IgD-negative memory B cell (primary cell): ENCODE results near the gene RNF13. TPM values are rescaled to one million over a fixed set of nuclear protein-coding genes. Genes with fewer than 3 reads are reported as not detected.
"Not testable (repeated sequence)": the region's sequence is repeated elsewhere in the genome, so short reads cannot be mapped to it uniquely, and the experiment has no call there.

Experiments used
- H3K27ac Mint-ChIP-seq, 3 donors: one replicate each; pipeline ENCODE4 v1.8.0; 2020 to 2022; ENCODE audit warnings: mild to moderate bottlenecking in 3 of 3, mixed read lengths in 3 of 3, moderate library complexity in 1 of 3
- H3K27me3 Mint-ChIP-seq: one replicate; pipeline ENCODE4 v1.8.0; 2021; ENCODE audit warnings: mixed read lengths
- H3K36me3 Mint-ChIP-seq: one replicate; pipeline ENCODE4 v1.8.0; 2020; ENCODE audit warnings: mild to moderate bottlenecking, mixed read lengths
- H3K4me1 Mint-ChIP-seq, 3 donors: one replicate each; pipeline ENCODE4 v1.8.0; 2020 to 2022; ENCODE audit warnings: mixed read lengths in 3 of 3, mild to moderate bottlenecking in 1 of 3
- H3K4me3 Mint-ChIP-seq, 4 donors: one replicate each; pipeline ENCODE4 v1.8.0; 2020 to 2022; ENCODE audit warnings: mild to moderate bottlenecking in 4 of 4, mixed read lengths in 4 of 4, moderate library complexity in 3 of 4
- H3K9me3 Mint-ChIP-seq, 3 donors: one replicate each; pipeline ENCODE4 v1.8.0; 2020 to 2021; ENCODE audit warnings: mixed read lengths in 3 of 3, mild to moderate bottlenecking in 1 of 3
- polyA plus RNA-seq: library from polyadenylated mRNA; unstranded; fragments of 300-500 nt; fragmentation: Illumina TruSeq; gene quantifications from one replicate; pipeline ENCODE4 v1.2.3, GENCODE V29; 2021

The RNF13 gene
- polyA plus RNA-seq, 1 donor from 2014 or later: 121 TPM

DNA sequence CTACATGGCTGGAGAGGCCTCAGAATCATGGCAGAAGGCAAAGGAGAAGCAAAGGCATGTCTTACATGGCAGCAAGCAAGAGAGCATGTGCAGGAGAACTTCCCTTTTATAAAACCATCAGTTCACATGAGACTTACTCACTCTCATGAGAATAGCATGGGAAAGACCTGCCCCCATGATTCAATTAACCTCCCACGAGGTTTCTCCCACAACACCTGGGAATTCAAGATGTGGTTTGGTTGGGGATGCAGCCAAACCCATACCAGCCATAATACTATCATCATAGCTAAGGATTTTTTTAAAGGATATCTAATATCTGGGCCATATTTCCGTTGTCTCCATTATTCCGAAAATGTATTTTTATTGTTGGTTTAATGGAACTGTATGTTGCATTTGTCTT, 26.5 kb downstream of the RNF13 start:
- H3K4me3 Mint-ChIP-seq, H3K27me3 Mint-ChIP-seq, H3K9me3 Mint-ChIP-seq, H3K27ac Mint-ChIP-seq: not testable (repeated sequence)
- Mint-ChIP-seq H3K4me1 (peaks cover 19 to 34% (median 30%) of the 10 kb centered on the region in 3 donors), H3K36me3 (peaks cover 17% of the 10 kb centered on the region)

DNA sequence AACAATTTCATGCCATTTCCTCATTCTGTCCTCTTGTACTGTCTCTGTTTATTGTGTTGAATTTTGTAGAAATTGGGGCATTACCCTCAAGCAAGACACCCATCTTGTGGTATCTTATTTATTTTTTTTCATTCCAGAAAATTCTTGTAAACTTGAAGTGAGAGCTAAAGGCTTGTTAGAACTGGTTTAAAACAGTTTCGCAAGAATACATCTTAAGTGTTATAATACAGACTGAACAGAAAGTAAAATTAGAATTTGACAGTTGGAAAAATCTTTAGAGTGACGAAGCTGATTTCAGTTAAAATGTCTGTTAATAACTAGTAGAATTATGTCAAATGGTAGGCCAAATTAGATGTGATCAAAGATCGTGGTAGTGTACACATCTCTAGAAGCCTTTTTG, 26.9 kb downstream of the RNF13 start:
- peaks cover 16% of the 10 kb centered on the region for H3K36me3 Mint-ChIP-seq
- H3K4me1 Mint-ChIP-seq: peaks cover 21 to 34% (median 32%) of the 10 kb centered on the region in 3 donors
- no peak overlapping the region for H3K4me3 Mint-ChIP-seq
- H3K9me3 Mint-ChIP-seq: peaks cover 5 to 7% (median 7%) of the 10 kb centered on the region in 3 donors
- H3K27ac Mint-ChIP-seq: no peak overlapping the region
- H3K27me3 Mint-ChIP-seq: no peaks in the 10 kb centered on the region

DNA sequence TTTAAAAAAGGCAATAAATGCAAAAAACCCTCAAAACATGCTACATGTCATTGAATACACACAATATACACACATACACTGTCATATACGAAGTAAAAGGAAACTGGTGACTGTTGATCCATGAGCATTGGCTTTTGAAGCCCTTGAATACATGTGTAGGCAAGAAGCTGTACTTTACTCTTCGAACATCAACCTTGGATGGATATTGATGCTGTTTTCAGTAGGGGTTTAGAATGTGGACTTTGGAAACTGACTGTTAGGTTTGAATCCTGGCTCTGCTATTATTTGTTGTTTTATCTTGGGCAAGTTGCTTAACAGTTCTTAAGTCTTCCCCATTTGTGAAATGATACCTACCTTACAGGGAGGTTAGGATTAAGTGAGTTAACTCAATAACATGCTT, 30.5 kb downstream of the RNF13 start:
- no peak overlapping the region for H3K27ac Mint-ChIP-seq
- peaks cover 16% of the 10 kb centered on the region for H3K36me3 Mint-ChIP-seq
- peaks cover 0 to 4% (median 4%) of the 10 kb centered on the region in 3 donors for H3K9me3 Mint-ChIP-seq
- H3K4me1 Mint-ChIP-seq: peaks cover 24 to 43% (median 37%) of the 10 kb centered on the region in 3 donors
- H3K27me3 Mint-ChIP-seq: no peaks in the 10 kb centered on the region
- H3K4me3 Mint-ChIP-seq: no peak overlapping the region

DNA sequence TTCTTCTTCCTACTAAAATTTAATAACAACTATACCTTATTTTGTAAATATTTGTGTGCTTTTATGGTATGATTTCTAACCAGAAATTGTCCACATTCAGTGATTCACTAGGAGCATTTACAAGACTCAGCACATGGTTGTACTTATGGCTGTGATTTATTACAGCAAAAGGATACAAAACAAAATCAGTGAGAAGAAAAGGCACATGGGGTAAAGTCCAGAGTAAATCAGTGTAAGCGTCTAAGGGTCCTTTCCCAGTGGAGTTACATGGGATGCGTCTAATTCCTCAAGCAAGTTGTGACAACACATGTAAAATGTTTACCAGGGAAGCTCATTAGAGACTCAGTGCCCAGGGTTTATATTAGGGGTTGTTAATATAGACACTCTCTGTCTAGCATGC, 31.1 kb downstream of the RNF13 start:
- H3K27ac Mint-ChIP-seq: no peak overlapping the region
- no peaks in the 10 kb centered on the region for H3K27me3 Mint-ChIP-seq
- H3K4me3 Mint-ChIP-seq: no peak overlapping the region
- peaks cover 25 to 44% (median 37%) of the 10 kb centered on the region in 3 donors for H3K4me1 Mint-ChIP-seq
- peaks cover 17% of the 10 kb centered on the region for H3K36me3 Mint-ChIP-seq
- H3K9me3 Mint-ChIP-seq: peaks cover 0 to 4% (median 4%) of the 10 kb centered on the region in 3 donors

DNA sequence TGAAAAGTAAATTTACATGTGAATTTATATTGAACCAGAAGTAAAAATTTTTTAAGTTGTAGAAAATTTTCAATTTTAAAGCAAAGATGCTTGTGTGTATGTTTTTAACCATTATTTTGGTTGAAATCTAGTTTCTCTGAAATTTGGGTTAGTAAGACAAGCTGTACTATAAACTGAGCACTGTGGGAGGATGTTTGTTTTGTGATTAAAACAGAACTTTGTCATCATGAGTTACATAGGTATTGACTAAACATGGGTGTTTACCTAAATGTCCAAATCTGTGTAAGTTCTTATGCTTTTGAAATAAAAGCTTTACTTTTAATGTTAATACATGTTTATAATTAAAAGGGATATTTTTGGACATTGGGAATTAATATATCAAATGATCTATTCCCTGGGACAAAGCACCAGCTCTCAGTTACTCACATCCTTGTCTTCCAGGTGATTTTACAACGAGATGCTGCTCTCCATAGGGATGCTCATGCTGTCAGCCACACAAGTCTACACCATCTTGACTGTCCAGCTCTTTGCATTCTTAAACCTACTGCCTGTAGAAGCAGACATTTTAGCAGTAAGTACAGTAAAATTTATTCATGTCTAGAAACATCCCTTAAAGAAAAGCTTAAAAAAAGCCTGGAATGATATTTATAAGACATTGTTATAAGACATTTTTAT, 32.7 kb downstream of the RNF13 start:
- no peak overlapping the region for H3K4me3 Mint-ChIP-seq
- no peaks in the 10 kb centered on the region for H3K27me3 Mint-ChIP-seq
- H3K27ac Mint-ChIP-seq: no peak overlapping the region
- peaks cover 19 to 34% (median 28%) of the 10 kb centered on the region in 3 donors for H3K4me1 Mint-ChIP-seq
- peaks cover 0 to 1% (median 0%) of the 10 kb centered on the region in 3 donors for H3K9me3 Mint-ChIP-seq
- H3K36me3 Mint-ChIP-seq: peaks cover 14% of the 10 kb centered on the region

DNA sequence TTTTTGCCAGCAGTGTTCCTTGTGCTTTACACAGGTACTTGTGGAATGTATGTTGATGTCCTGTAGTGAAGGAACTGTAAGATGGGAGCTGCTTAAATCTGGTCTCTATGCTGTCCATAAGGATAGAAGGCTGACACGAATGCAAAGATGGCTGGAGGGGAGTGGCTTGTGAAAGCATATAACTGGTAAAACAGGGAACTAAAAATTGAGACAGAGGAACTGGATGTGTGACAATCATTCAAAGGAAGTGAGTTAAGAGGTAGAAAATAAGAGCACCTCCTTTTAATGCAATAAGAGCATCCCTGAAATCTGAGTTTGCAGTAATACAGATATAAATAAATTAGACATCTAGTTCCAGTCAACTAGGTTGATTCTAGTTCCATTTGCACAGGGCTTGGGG, 35.2 kb downstream of the RNF13 start:
- Mint-ChIP-seq H3K27me3 (no peaks in the 10 kb centered on the region), H3K4me1 (peaks cover 16 to 29% (median 17%) of the 10 kb centered on the region in 3 donors), H3K36me3 (peaks cover 21% of the 10 kb centered on the region), H3K9me3 (peaks cover 0 to 1% (median 0%) of the 10 kb centered on the region in 3 donors), H3K4me3 (no peak overlapping the region), H3K27ac (no peak overlapping the region)

DNA sequence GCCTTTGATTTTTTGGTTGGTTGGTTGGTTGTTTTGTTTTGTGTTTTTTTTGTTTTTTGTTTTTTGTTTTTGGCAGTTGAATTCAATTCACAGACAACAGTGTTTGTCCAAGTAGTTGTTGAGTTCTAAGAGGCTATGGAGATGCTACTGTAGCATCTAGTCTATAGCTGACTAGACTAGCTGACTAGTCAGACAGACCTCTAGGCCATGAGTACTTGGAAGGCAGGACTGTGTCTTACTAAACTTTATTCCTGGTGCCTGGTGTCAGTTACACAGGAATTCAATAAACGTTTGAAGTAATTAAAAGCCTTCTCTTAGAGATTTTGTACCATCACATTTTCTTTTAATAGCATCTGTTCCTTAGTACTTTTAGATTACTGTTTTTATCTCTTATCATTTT, 35.7 kb downstream of the RNF13 start:
- Mint-ChIP-seq H3K4me3 (peak overlapping the region in 1 of 4 donors; percentile 69), H3K36me3 (peaks cover 20% of the 10 kb centered on the region), H3K27ac (no peak overlapping the region), H3K4me1 (peaks cover 14 to 26% (median 18%) of the 10 kb centered on the region in 3 donors), H3K9me3 (peaks cover 0 to 1% (median 0%) of the 10 kb centered on the region in 3 donors), H3K27me3 (no peaks in the 10 kb centered on the region)

DNA sequence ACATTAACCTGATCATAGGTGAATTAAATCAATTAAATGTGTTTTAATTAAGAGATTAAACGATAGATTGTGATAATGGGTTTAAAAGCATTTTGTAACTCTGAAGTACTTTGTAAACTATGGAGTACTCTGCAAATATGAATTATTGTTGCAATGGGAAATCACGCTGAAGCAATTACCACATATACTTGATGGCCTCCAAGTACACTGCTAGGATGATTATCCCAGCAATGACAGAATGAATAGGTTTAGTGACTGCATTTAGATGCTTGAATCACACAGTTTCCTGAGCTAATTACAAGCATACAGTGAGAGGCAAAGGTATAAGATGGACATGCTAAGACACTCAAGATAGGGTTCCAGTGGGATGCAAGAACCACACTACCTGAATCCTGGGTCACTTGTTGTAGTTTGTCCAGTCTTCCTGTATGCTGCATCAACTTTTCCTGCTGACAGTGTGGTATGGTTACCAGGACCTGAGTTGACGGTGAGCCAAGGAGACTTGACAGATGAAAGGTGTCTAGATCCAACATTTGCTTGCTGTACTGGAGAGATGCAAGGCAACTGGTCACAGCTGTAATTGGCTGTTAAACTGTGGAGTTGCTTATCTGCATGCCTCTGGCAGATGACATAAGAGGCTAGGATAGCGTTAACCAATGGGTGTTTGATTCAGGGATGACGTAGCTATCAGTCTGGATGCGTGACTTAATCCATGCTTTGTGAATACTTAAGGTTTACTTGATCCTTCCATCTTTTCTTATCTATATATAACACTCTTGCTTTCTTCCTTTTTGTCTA, 38.0 kb downstream of the RNF13 start:
- H3K27me3 Mint-ChIP-seq: no peaks in the 10 kb centered on the region
- H3K4me1 Mint-ChIP-seq: peaks cover 12 to 22% (median 14%) of the 10 kb centered on the region in 3 donors
- peaks cover 0 to 1% (median 0%) of the 10 kb centered on the region in 3 donors for H3K9me3 Mint-ChIP-seq
- H3K4me3 Mint-ChIP-seq: no peak overlapping the region
- peaks cover 23% of the 10 kb centered on the region for H3K36me3 Mint-ChIP-seq
- H3K27ac Mint-ChIP-seq: peak overlapping the region in 1 of 3 donors; percentile 2

DNA sequence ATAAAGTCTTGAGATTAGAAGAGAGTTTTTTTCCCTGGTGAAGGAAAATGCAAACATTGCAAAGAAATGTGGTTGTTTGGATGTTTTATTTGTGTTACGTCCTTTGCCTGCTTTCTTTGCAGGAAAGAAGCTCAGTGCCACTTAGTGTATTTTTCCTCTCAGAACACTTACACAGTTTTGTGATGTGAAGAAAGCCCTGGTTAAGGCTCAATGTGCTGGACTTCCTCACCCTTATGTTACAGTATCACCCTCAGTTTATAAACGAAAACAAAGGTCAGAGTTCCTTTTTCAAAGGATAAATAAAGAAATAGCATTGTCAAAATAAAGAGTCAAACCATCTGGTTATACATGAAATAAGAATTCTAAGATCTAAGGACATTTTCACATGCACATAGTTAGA, 45.9 kb downstream of the RNF13 start:
- Mint-ChIP-seq H3K27me3 (no peaks in the 10 kb centered on the region), H3K4me1 (peaks cover 1 to 16% (median 4%) of the 10 kb centered on the region in 3 donors), H3K27ac (no peak overlapping the region), H3K9me3 (no peaks in the 10 kb centered on the region), H3K36me3 (peaks cover 14% of the 10 kb centered on the region), H3K4me3 (no peak overlapping the region)

DNA sequence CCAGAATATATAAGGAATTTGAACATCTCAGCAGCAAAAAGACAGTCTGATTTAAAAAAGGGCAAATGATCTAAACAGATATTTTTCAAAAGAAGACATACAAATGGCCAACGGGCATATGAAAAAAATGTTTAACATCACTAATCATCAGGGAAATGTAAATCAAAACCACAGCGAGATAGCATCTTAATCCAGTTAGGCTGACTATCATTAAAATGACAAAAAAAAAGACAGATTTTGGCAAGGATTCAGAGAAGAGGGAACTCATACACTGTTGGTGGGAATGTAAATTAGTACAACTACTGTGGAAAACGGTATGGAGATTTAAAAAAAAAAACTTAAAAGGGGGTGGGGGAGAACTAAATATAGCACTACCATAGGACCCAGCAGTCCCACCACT, 47.9 kb downstream of the RNF13 start:
- peaks cover 0 to 3% (median 2%) of the 10 kb centered on the region in 3 donors for H3K9me3 Mint-ChIP-seq
- no peak overlapping the region for H3K4me3 Mint-ChIP-seq
- H3K27ac Mint-ChIP-seq: no peak overlapping the region
- peaks cover 0 to 16% (median 5%) of the 10 kb centered on the region in 3 donors for H3K4me1 Mint-ChIP-seq
- no peaks in the 10 kb centered on the region for H3K27me3 Mint-ChIP-seq
- H3K36me3 Mint-ChIP-seq: peaks cover 20% of the 10 kb centered on the region

DNA sequence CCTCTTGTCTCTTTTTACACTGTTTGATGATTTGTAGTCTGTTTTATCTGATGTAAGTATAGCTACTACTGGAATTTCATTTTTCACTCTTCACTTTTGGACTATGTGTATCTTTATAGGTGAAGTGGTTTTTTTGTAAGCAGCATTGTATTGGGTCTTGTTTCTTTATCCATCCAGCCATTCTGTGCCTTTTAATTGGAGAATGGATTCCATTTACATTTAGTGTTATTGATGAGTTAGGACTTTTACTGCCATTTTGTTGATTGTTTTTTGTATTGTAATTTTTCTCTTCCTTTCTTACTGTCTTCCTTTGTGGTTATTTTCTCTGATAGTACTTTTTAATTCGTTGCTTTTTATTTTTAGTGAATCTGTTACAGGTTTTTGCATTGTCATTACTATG, 54.5 kb downstream of the RNF13 start:
- H3K9me3 Mint-ChIP-seq: peaks cover 7 to 21% (median 16%) of the 10 kb centered on the region in 3 donors
- no peaks in the 10 kb centered on the region for H3K27me3 Mint-ChIP-seq
- H3K27ac Mint-ChIP-seq: no peak overlapping the region
- peaks cover 30% of the 10 kb centered on the region for H3K36me3 Mint-ChIP-seq
- peaks cover 1 to 10% (median 4%) of the 10 kb centered on the region in 3 donors for H3K4me1 Mint-ChIP-seq
- no peak overlapping the region for H3K4me3 Mint-ChIP-seq

DNA sequence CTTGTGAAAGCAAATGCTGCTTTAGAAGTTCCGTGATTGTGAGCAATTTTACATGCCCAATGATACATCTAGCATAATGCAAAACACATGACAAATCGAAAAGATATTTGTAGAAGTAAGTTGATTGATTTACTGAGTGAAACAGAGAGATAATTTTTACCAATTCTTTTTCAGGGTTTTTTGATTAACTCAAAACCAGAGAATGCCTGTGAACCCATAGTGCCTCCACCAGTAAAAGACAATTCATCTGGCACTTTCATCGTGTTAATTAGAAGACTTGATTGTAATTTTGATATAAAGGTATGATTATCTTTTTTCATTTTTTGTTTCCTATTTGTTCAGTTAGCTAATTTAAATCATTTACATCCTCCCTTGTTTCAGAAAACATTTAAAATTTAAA, 58.8 kb downstream of the RNF13 start:
- peaks cover 20% of the 10 kb centered on the region for H3K36me3 Mint-ChIP-seq
- peaks cover 2 to 18% (median 10%) of the 10 kb centered on the region in 3 donors for H3K9me3 Mint-ChIP-seq
- no peak overlapping the region for H3K27ac Mint-ChIP-seq
- no peak overlapping the region for H3K4me3 Mint-ChIP-seq
- no peaks in the 10 kb centered on the region for H3K27me3 Mint-ChIP-seq
- H3K4me1 Mint-ChIP-seq: peaks cover 3 to 10% (median 5%) of the 10 kb centered on the region in 3 donors

DNA sequence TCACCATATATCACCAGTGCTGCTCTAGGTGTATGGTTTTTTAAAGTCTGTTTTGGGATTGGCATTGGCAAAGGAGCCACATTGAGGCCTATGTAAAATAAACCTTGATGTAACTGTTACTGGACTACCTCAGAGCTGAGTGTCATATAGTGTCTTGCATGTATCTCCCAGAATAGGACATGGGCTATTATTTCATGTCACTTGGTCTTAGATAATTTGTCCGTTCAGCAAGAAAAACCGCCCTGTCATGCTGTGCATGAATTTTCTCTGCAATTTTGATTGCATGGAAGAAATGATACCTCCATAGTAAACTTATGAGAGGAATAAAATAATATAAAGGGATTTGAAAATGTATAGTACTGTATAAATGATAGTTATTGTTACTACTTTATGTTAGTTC, 59.6 kb downstream of the RNF13 start:
- no peak overlapping the region for H3K4me3 Mint-ChIP-seq
- H3K4me1 Mint-ChIP-seq: peaks cover 3 to 10% (median 5%) of the 10 kb centered on the region in 3 donors
- H3K27ac Mint-ChIP-seq: no peak overlapping the region
- H3K9me3 Mint-ChIP-seq: peaks cover 2 to 14% (median 10%) of the 10 kb centered on the region in 3 donors
- H3K27me3 Mint-ChIP-seq: no peaks in the 10 kb centered on the region
- peaks cover 18% of the 10 kb centered on the region for H3K36me3 Mint-ChIP-seq

DNA sequence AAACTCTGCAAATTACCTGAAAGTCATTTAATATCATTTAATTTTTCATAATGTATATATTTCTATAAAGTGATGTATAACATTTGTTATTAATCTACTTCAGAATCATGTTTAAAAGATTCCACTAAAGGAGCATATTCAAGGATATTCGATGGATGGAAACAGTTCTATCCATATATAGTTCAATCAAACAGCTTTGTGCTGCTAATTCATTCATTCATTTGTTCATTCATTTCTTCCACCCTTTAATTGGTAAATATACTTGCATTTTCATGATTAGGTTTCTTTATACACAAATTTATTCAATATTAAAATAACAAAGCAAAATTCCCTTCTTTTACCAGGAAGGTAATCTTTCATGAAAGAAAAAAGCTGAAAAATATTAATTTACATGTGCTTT, 64.7 kb downstream of the RNF13 start:
- H3K4me3 Mint-ChIP-seq: no peak overlapping the region
- H3K27me3 Mint-ChIP-seq: no peaks in the 10 kb centered on the region
- H3K4me1 Mint-ChIP-seq: peaks cover 7 to 12% (median 9%) of the 10 kb centered on the region in 3 donors
- H3K36me3 Mint-ChIP-seq: peaks cover 5% of the 10 kb centered on the region
- H3K9me3 Mint-ChIP-seq: no peaks in the 10 kb centered on the region
- H3K27ac Mint-ChIP-seq: no peak overlapping the region

DNA sequence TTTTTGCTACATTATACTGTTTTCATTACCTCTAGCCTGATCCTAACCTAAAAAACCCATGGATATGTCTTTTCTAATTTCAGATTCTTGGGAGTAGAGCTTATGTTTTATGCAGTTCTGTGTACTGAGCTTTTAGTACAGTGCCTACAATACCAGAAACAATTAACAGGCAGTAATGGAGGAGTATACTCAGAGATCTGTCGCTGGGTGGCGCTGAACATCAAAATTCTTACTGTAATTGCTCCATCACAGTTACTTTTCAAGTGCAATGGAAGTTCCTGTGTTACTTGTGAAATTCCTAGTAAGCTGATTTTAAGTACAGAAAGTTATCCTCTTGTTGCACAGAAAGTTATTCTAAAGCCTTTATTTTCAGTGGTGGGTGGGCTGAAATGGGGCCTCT, 66.9 kb downstream of the RNF13 start:
- Mint-ChIP-seq H3K4me1 (peaks cover 9 to 16% (median 15%) of the 10 kb centered on the region in 3 donors), H3K4me3 (no peak overlapping the region), H3K36me3 (peaks cover 7% of the 10 kb centered on the region), H3K27me3 (no peaks in the 10 kb centered on the region), H3K27ac (peak overlapping the region in 2 of 3 donors; percentile 9 to 29), H3K9me3 (peaks cover 0 to 6% (median 5%) of the 10 kb centered on the region in 3 donors)
